Neutrophil (primary cell): Measurements from ENCODE around the gene CDAN1.
A peak's percentile ranks its signal among the peaks of the same experiment; 100 is the strongest.

Experiments used
- H3K27ac ChIP-seq: fragments of 200-600 bp; sonication (generic); 2 replicates; pipeline ENCODE4 v1.5.1; 2016; ENCODE audit warnings: mild to moderate bottlenecking, moderate library complexity
- H3K27me3 ChIP-seq: fragments of 200-600 bp; sonication (generic); 2 replicates; pipeline ENCODE4 v1.6.0; 2016; ENCODE audit warnings: mild to moderate bottlenecking
- H3K36me3 ChIP-seq: fragments of 200-600 bp; sonication (generic); 2 replicates; pipeline ENCODE4 v1.5.1; 2017
- H3K4me1 ChIP-seq, 2 experiments: fragments of 200-600 bp in 1 of 2; sonication (generic) in 1 of 2; 1 replicate in 1 of 2; 2 replicates in 1 of 2; pipeline versions ENCODE4 v1.5.1 to v1.6.1; 2013 to 2016; ENCODE audit warnings: low read depth in 1 of 2, low read length in 1 of 2, mild to moderate bottlenecking in 1 of 2, moderate library complexity in 1 of 2; ENCODE audit not compliant: control insufficient read depth in 1 of 2, insufficient read depth in 1 of 2
- H3K4me3 ChIP-seq, 2 experiments: fragments of 200-600 bp in 1 of 2; sonication (generic) in 1 of 2; 1 replicate in 1 of 2; 2 replicates in 1 of 2; pipeline ENCODE4 v1.5.1; 2013 to 2016; ENCODE audit warnings: low read depth in 1 of 2, low read length in 1 of 2, mild to moderate bottlenecking in 1 of 2, moderate library complexity in 1 of 2
- H3K9me3 ChIP-seq: fragments of 200-600 bp; sonication (generic); 2 replicates; pipeline ENCODE4 v1.5.1; 2016
- TF ChIP-seq, protein P1 (sequence below): fragments of 200-600 bp; sonication (generic); IDR thresholded peaks from 2 replicates; pipeline ENCODE4 v1.5.1; 2016; ENCODE audit warnings: antibody characterized with exemption

Gene CDAN1

DNA sequence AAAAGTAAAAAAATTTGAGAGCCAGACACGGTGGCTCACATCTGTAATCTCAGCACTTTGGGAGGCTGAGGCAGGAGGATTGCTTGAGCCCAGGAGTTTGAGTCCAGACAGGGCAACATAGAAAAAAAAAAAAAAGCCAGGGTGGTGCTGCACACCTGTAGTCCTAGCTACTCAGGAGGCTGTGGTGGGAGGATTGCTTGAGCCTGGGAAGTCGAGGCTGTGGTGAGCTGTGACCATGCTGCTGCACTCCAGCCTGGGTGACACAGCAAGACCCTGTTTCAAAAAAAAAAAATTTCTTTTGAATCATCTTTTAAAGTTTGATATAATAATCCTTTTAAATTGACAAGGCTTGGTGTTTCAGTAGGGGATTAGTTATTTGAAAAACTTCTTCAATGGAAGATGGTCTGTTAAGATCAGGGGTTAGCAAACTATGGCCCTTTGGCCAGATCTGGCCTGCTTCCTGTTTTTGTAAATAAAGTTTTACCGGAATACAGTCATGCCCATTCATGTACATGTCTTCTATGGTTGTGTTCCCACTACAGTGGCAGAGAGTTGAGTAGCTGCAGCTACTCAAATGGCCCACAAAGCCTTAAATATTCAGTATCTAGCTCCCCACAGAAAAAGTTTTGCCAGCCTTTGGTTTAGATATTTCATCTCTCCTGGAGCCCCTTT lies 28.9 kb downstream of the CDAN1 start:
- H3K4me3 ChIP-seq = no peak overlapping the region
- TF ChIP-seq, protein P1, sequence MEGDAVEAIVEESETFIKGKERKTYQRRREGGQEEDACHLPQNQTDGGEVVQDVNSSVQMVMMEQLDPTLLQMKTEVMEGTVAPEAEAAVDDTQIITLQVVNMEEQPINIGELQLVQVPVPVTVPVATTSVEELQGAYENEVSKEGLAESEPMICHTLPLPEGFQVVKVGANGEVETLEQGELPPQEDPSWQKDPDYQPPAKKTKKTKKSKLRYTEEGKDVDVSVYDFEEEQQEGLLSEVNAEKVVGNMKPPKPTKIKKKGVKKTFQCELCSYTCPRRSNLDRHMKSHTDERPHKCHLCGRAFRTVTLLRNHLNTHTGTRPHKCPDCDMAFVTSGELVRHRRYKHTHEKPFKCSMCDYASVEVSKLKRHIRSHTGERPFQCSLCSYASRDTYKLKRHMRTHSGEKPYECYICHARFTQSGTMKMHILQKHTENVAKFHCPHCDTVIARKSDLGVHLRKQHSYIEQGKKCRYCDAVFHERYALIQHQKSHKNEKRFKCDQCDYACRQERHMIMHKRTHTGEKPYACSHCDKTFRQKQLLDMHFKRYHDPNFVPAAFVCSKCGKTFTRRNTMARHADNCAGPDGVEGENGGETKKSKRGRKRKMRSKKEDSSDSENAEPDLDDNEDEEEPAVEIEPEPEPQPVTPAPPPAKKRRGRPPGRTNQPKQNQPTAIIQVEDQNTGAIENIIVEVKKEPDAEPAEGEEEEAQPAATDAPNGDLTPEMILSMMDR = no peak
- H3K4me1 ChIP-seq = no peaks in the 10 kb centered on the region
- no peaks in the 10 kb centered on the region for H3K9me3 ChIP-seq
- H3K27me3 ChIP-seq = no peaks in the 10 kb centered on the region
- no peaks in the 10 kb centered on the region for H3K36me3 ChIP-seq
- no peak overlapping the region for H3K27ac ChIP-seq

GRCh38 chr15:42707068-42707467 lies 29.9 kb downstream of the CDAN1 start:
- H3K36me3 ChIP-seq = no peaks in the 10 kb centered on the region
- TF ChIP-seq, protein P1 = no peak
- no peaks in the 10 kb centered on the region for H3K9me3 ChIP-seq
- H3K4me1 ChIP-seq = no peaks in the 10 kb centered on the region
- H3K4me3 ChIP-seq = no peak overlapping the region
- no peak overlapping the region for H3K27ac ChIP-seq
- no peaks in the 10 kb centered on the region for H3K27me3 ChIP-seq

- TF ChIP-seq, protein P1 = no peak
- H3K4me3 ChIP-seq = no peak overlapping the region
These were observed 31.6 kb downstream of the CDAN1 start for GRCh38 chr15:42705336-42705735.

DNA sequence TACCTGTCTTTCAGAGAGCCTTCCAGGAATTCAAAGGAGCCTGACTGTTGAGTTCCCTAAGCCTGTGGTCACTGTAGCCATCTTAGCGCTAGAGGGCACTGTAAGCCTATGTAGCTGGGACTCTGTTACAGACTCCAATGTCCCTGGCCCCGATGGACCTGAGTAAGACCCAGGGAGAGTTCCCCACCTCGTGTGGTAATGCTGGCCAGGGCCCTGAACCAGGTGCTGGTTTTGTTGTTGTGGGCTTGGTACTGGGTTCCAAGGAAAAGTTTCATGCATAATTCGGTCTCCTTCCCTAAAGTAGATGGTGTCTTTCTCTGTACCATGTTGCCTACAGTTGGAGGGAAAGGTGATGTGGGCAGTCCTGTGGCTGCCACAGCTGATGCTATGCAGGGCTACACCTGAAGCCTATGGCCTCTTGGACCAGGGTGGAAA lies 32.4 kb downstream of the CDAN1 start:
- H3K4me3 ChIP-seq = no peak overlapping the region
- no peak overlapping the region for H3K27ac ChIP-seq
- H3K4me1 ChIP-seq = no peaks in the 10 kb centered on the region
- H3K36me3 ChIP-seq = no peaks in the 10 kb centered on the region
- H3K9me3 ChIP-seq = no peaks in the 10 kb centered on the region
- TF ChIP-seq, protein P1 = peak; percentile 61
- no peaks in the 10 kb centered on the region for H3K27me3 ChIP-seq

More at GRCh38 chr15:42705336-42705735, 31.6 kb downstream of the CDAN1 start:
- no peaks in the 10 kb centered on the region for H3K36me3 ChIP-seq
- H3K27ac ChIP-seq = no peak overlapping the region
- no peaks in the 10 kb centered on the region for H3K4me1 ChIP-seq
- H3K27me3 ChIP-seq = no peaks in the 10 kb centered on the region
- H3K9me3 ChIP-seq = no peaks in the 10 kb centered on the region

GRCh38 chr15:42696626-42697025 lies 40.3 kb downstream of the CDAN1 start:
- no peaks in the 10 kb centered on the region for H3K27me3 ChIP-seq

More at GRCh38 chr15:42696626-42697025, 40.3 kb downstream of the CDAN1 start:
- TF ChIP-seq, protein P1 = no peak
- no peaks in the 10 kb centered on the region for H3K36me3 ChIP-seq
- no peak overlapping the region for H3K4me3 ChIP-seq
- no peak overlapping the region for H3K27ac ChIP-seq
- H3K4me1 ChIP-seq = no peaks in the 10 kb centered on the region
- no peaks in the 10 kb centered on the region for H3K9me3 ChIP-seq
